ENCODE measurements around the gene PCDH12. TPM values are rescaled to one million over a fixed set of nuclear protein-coding genes. Genes with fewer than 3 reads are reported as not detected.

Gene PCDH12
- total and polyA plus RNA-seq, 10 of the 15 experiments (the other 5 are each of a cell fraction or from before 2014, with no cell fraction given) = 0.01 to 0.14 (median 0.06) TPM; not detected in 4

DNA sequence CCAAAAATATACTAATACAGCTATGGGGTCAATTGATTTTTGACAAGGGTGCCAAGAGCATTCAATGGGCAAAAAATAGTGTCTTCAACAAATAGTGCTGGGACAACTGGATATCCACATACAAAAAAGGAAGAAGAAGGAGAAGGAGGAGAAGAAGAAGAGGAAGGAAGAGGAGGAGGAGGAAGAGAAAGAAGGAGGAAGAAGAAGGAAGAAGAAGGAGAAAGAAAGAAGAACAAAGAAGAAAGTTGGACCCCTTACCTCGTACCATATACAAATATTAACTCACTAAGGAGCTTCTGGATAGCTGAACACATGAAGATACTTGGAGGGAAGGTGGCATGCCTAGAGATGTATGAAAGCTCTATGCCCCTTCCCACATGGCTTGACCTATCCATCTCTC is 51.5 kb downstream of the PCDH12 start:
- Histone ChIP-seq H3K9me3 (replicated peaks; ENCODE audit: control insufficient read depth, insufficient read depth, low read length) (no peaks in the 10 kb centered on the region), H3K4me3 (no peak overlapping the region), H3K9ac (ENCODE audit: control insufficient read depth, insufficient read depth, low read length) (no peak overlapping the region), H3K79me2 (ENCODE audit: control insufficient read depth, insufficient read depth, low read length) (no peaks in the 10 kb centered on the region), H3K27ac (ENCODE audit: control insufficient read depth, insufficient read depth) (no peak overlapping the region), H4K20me1 (ENCODE audit: control insufficient read depth, insufficient read depth) (no peaks in the 10 kb centered on the region), H3K4me1 (ENCODE audit: control insufficient read depth, insufficient read depth, low read length) (no peaks in the 10 kb centered on the region), H3K27me3 (replicated peaks in 1 of 2; ENCODE audit: control insufficient read depth in 2 of 2, insufficient read depth in 2 of 2, low read length in 1 of 2) (no peaks in the 10 kb centered on the region; a peak in 1 of 4 replicates), H2AFZ (ENCODE audit: control insufficient read depth, low read depth, low read length) (no peak overlapping the region), H3K36me3 (ENCODE audit: control insufficient read depth in 2 of 2, insufficient read depth in 2 of 2, low read length in 1 of 2) (no peaks in the 10 kb centered on the region), H3K4me2 (ENCODE audit: control insufficient read depth, insufficient read depth) (no peak overlapping the region)
- ATAC-seq (no peak), FAIRE-seq (no peak), DNase-seq (ENCODE audit: low read depth, low spot score) (no peak)
- intact Hi-C loops (cut with micrococcal nuclease; ENCODE audit: unreplicated experiment) (no loop called here), in situ Hi-C loops (cut with MboI) (no loop called here)
- ChIA-PET POLR2A (no interaction called here), CTCF (interaction anchor here (0.7 to 2.0 kb wide), 5 partner anchors 10 to 243 kb away, joined by 3 to 6 read pairs (median 4); no protein-coding TSS in a partner anchor), RAD21 (ENCODE audit: unreplicated experiment) (interaction anchor here (1.2 kb wide), 1 partner anchor 25 kb away, joined by 5 read pairs; no protein-coding TSS in a partner anchor), SMC1A (ENCODE audit: uncharacterized antibody, unreplicated experiment) (interaction anchor here (0.6 to 2.2 kb wide), 3 partner anchors 16 to 1054 kb away, joined by 3 to 5 read pairs (median 3); no protein-coding TSS in a partner anchor)
- no peak for TF ChIP-seq FOXM1 (IDR thresholded peaks at IDR 0.05; ENCODE audit: low read depth, low read length)
- no peak for TF ChIP-seq MTA3 (IDR thresholded peaks at IDR 0.05; ENCODE audit: borderline replicate concordance, low read length)
- no peak for TF ChIP-seq RAD51 (IDR thresholded peaks at IDR 0.05)
- no TSS peak for BruUV-seq (replicated peaks)
- 0% methylated on average over 1 of the region's 1 CpG for WGBS (ENCODE audit: insufficient coverage, insufficient replicate concordance, low lambda C conversion rate, missing lambda C conversion rate)

DNA sequence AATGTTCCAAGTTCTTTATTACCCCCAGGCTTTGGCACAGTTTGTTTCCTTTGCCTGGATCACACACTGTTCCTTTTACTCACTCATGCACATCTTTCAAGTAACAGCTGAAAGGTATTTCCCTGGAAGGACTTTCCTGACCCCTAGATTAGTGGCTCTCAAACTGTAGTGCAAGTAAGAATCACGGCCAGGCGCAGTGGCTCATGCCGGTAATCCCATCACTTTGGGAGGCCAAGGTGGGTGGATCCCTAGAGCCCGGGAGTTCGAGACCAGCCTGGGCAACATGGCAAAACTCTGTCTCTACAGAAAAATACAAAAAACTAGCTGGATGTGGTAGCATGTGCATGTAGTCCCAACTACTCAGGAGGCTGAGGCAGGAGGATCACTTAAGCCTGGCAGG is 53.5 kb downstream of the PCDH12 start:
- H3K36me3 ChIP-seq (ENCODE audit: control insufficient read depth in 2 of 2, insufficient read depth in 2 of 2, low read length in 1 of 2) = no peaks in the 10 kb centered on the region
- no peak overlapping the region for H3K27ac ChIP-seq (ENCODE audit: control insufficient read depth, insufficient read depth)
- no peak overlapping the region for H2AFZ ChIP-seq (ENCODE audit: control insufficient read depth, low read depth, low read length)
- no peaks in the 10 kb centered on the region for H3K9me3 ChIP-seq (replicated peaks; ENCODE audit: control insufficient read depth, insufficient read depth, low read length)
- in situ Hi-C loops (cut with MboI) (no loop called here), intact Hi-C loops (cut with micrococcal nuclease; ENCODE audit: unreplicated experiment) (no loop called here)
- ChIA-PET POLR2A (no interaction called here), CTCF (interaction anchor here (0.6 to 1.2 kb wide), 2 partner anchors 25 to 384 kb away, joined by 3 to 4 read pairs; no protein-coding TSS in a partner anchor), SMC1A (ENCODE audit: uncharacterized antibody, unreplicated experiment) (no interaction called here), RAD21 (ENCODE audit: unreplicated experiment) (no interaction called here)
- no peak overlapping the region for H3K4me2 ChIP-seq (ENCODE audit: control insufficient read depth, insufficient read depth)
- FAIRE-seq (no peak), ATAC-seq (no peak), DNase-seq (ENCODE audit: low read depth, low spot score) (no peak)
- H3K79me2 ChIP-seq (ENCODE audit: control insufficient read depth, insufficient read depth, low read length) = no peaks in the 10 kb centered on the region
- BruUV-seq (replicated peaks) = no TSS peak
- H3K9ac ChIP-seq (ENCODE audit: control insufficient read depth, insufficient read depth, low read length) = no peak overlapping the region
- 65% methylated on average over 5 of the region's 5 CpGs for WGBS (ENCODE audit: insufficient coverage, insufficient replicate concordance, low lambda C conversion rate, missing lambda C conversion rate)
- no peaks in the 10 kb centered on the region; a peak in 1 of 4 replicates for H3K27me3 ChIP-seq (replicated peaks in 1 of 2; ENCODE audit: control insufficient read depth in 2 of 2, insufficient read depth in 2 of 2, low read length in 1 of 2)
- H3K4me1 ChIP-seq (ENCODE audit: control insufficient read depth, insufficient read depth, low read length) = no peaks in the 10 kb centered on the region
- H3K4me3 ChIP-seq = no peak overlapping the region
- H4K20me1 ChIP-seq (ENCODE audit: control insufficient read depth, insufficient read depth) = no peaks in the 10 kb centered on the region
- TF ChIP-seq SIX5 (IDR thresholded peaks at IDR 0.05; ENCODE audit: low read depth, low read length, severe bottlenecking) (no peak), RAD21 (IDR thresholded peaks at IDR 0.05; ENCODE audit: insufficient read depth, low read depth, low read length) (no peak), ATF7 (IDR thresholded peaks at IDR 0.05; ENCODE audit: low read depth) (no peak)
- TF ChIP-seq, protein P1, sequence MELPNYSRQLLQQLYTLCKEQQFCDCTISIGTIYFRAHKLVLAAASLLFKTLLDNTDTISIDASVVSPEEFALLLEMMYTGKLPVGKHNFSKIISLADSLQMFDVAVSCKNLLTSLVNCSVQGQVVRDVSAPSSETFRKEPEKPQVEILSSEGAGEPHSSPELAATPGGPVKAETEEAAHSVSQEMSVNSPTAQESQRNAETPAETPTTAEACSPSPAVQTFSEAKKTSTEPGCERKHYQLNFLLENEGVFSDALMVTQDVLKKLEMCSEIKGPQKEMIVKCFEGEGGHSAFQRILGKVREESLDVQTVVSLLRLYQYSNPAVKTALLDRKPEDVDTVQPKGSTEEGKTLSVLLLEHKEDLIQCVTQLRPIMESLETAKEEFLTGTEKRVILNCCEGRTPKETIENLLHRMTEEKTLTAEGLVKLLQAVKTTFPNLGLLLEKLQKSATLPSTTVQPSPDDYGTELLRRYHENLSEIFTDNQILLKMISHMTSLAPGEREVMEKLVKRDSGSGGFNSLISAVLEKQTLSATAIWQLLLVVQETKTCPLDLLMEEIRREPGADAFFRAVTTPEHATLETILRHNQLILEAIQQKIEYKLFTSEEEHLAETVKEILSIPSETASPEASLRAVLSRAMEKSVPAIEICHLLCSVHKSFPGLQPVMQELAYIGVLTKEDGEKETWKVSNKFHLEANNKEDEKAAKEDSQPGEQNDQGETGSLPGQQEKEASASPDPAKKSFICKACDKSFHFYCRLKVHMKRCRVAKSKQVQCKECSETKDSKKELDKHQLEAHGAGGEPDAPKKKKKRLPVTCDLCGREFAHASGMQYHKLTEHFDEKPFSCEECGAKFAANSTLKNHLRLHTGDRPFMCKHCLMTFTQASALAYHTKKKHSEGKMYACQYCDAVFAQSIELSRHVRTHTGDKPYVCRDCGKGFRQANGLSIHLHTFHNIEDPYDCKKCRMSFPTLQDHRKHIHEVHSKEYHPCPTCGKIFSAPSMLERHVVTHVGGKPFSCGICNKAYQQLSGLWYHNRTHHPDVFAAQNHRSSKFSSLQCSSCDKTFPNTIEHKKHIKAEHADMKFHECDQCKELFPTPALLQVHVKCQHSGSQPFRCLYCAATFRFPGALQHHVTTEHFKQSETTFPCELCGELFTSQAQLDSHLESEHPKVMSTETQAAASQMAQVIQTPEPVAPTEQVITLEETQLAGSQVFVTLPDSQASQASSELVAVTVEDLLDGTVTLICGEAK (IDR thresholded peaks at IDR 0.05; ENCODE audit: borderline replicate concordance) = no peak
- TF ChIP-seq, protein P2, sequence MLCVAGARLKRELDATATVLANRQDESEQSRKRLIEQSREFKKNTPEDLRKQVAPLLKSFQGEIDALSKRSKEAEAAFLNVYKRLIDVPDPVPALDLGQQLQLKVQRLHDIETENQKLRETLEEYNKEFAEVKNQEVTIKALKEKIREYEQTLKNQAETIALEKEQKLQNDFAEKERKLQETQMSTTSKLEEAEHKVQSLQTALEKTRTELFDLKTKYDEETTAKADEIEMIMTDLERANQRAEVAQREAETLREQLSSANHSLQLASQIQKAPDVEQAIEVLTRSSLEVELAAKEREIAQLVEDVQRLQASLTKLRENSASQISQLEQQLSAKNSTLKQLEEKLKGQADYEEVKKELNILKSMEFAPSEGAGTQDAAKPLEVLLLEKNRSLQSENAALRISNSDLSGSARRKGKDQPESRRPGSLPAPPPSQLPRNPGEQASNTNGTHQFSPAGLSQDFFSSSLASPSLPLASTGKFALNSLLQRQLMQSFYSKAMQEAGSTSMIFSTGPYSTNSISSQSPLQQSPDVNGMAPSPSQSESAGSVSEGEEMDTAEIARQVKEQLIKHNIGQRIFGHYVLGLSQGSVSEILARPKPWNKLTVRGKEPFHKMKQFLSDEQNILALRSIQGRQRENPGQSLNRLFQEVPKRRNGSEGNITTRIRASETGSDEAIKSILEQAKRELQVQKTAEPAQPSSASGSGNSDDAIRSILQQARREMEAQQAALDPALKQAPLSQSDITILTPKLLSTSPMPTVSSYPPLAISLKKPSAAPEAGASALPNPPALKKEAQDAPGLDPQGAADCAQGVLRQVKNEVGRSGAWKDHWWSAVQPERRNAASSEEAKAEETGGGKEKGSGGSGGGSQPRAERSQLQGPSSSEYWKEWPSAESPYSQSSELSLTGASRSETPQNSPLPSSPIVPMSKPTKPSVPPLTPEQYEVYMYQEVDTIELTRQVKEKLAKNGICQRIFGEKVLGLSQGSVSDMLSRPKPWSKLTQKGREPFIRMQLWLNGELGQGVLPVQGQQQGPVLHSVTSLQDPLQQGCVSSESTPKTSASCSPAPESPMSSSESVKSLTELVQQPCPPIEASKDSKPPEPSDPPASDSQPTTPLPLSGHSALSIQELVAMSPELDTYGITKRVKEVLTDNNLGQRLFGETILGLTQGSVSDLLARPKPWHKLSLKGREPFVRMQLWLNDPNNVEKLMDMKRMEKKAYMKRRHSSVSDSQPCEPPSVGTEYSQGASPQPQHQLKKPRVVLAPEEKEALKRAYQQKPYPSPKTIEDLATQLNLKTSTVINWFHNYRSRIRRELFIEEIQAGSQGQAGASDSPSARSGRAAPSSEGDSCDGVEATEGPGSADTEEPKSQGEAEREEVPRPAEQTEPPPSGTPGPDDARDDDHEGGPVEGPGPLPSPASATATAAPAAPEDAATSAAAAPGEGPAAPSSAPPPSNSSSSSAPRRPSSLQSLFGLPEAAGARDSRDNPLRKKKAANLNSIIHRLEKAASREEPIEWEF (IDR thresholded peaks at IDR 0.05; ENCODE audit: insufficient replicate concordance, low read depth, low read length) = no peak
